HL-60/S4 (cell line): ENCODE measurements around the gene CPNE7.

ENCODE experiments used
- in situ Hi-C: fragments of 300-500 bp; cut with MboI; formaldehyde crosslinking; loops from 2 replicates; pipeline ENCODE4 v1.14.3; 2022; ENCODE audit warnings: low sequenced_read_pairs

Gene CPNE7

GRCh38 chr16:89601906-89602272 is 26.3 kb downstream of the CPNE7 start:
- in situ Hi-C loops = no loop called here

- in situ Hi-C loops = no loop called here
Measured at GRCh38 chr16:89602273-89602951, 26.9 kb downstream of the CPNE7 start.

- in situ Hi-C loops = no loop called here
Measured at GRCh38 chr16:89602952-89603590, 27.5 kb downstream of the CPNE7 start.

GRCh38 chr16:89604764-89605163 is 29.2 kb downstream of the CPNE7 start:
- in situ Hi-C loops = no loop called here

- in situ Hi-C loops = no loop called here
Measured at GRCh38 chr16:89605186-89605970, 29.8 kb downstream of the CPNE7 start.

- in situ Hi-C loops = no loop called here
Measured at GRCh38 chr16:89606006-89606405, 30.4 kb downstream of the CPNE7 start.

GRCh38 chr16:89607453-89607852 is 31.9 kb downstream of the CPNE7 start:
- in situ Hi-C loops = no loop called here

GRCh38 chr16:89607937-89608740 is 32.6 kb downstream of the CPNE7 start:
- in situ Hi-C loops = no loop called here

GRCh38 chr16:89610108-89610453 is 34.5 kb downstream of the CPNE7 start:
- in situ Hi-C loops = no loop called here

GRCh38 chr16:89612415-89613166 is 37.0 kb downstream of the CPNE7 start:
- in situ Hi-C loops = no loop called here

GRCh38 chr16:89613231-89613953 is 37.8 kb downstream of the CPNE7 start, which contains the start of gene DPEP1:
TSS of gene DPEP1 (plus strand) at chr16:89613642. CDS start at chr16:89630411, 16,769 bp downstream.
- in situ Hi-C loops = no loop called here

GRCh38 chr16:89613954-89614459 is 38.4 kb downstream of the CPNE7 start:
- in situ Hi-C loops = no loop called here

- in situ Hi-C loops = no loop called here
Measured at GRCh38 chr16:89615176-89615575, 39.6 kb downstream of the CPNE7 start.

- in situ Hi-C loops = no loop called here
Measured at GRCh38 chr16:89615596-89616090, 40.1 kb downstream of the CPNE7 start.

GRCh38 chr16:89616623-89617022 is 41.1 kb downstream of the CPNE7 start:
- in situ Hi-C loops = no loop called here

- in situ Hi-C loops = no loop called here
Measured at GRCh38 chr16:89617036-89617435, 41.5 kb downstream of the CPNE7 start.

GRCh38 chr16:89618109-89618998 is 42.8 kb downstream of the CPNE7 start:
- in situ Hi-C loops = no loop called here

GRCh38 chr16:89619840-89620239 is 44.3 kb downstream of the CPNE7 start:
- in situ Hi-C loops = no loop called here
